Psoas muscle (tissue), 8 donors: ENCODE data around the gene A3GALT2. TPM values are rescaled to one million over a fixed set of nuclear protein-coding genes. Genes with fewer than 3 reads are reported as not detected.

ENCODE experiments used
- ATAC-seq, 4 donors: fragments of 200-7000 bp; cut with Tn5 transposase; one replicate each; pipeline ENCODE4 v1.9.1; 2020; ENCODE audit warnings: moderate library complexity in 3 of 4, mild to moderate bottlenecking in 2 of 4
- DNase-seq, 2 donors: peaks; one replicate each; pipeline ENCODE4 v3.0.0-alpha.2; 2020
- H3K27ac ChIP-seq: fragments of 200-600 bp; one replicate; pipeline ENCODE4 v1.8.0; 2022
- H3K27me3 ChIP-seq, 3 donors: fragments of 200-600 bp in 1 of 3; one replicate each; pipeline versions ENCODE4 v1.6.1 to v1.8.0; 2013 to 2022; ENCODE audit warnings: low read length in 2 of 3, mild to moderate bottlenecking in 2 of 3, moderate library complexity in 1 of 3; ENCODE audit not compliant: insufficient read depth in 3 of 3
- H3K36me3 ChIP-seq, 2 donors: fragments of 200-600 bp in 1 of 2; one replicate each; pipeline versions ENCODE4 v1.6.1 to v1.8.0; 2013 to 2022; ENCODE audit warnings: low read depth in 1 of 2, mild to moderate bottlenecking in 1 of 2, moderate library complexity in 1 of 2; ENCODE audit not compliant: insufficient read depth in 1 of 2
- H3K4me1 ChIP-seq: fragments of 200-600 bp; one replicate; pipeline ENCODE4 v1.8.0; 2022
- H3K4me3 ChIP-seq: fragments of 200-600 bp; one replicate; pipeline ENCODE4 v1.8.0; 2022; ENCODE audit warnings: mild to moderate bottlenecking
- H3K9me3 ChIP-seq: fragments of 200-600 bp; one replicate; pipeline ENCODE4 v1.8.0; 2022
- CTCF ChIP-seq: fragments of 200-600 bp; IDR thresholded peaks from one replicate; pipeline ENCODE4 v1.8.0; 2022; ENCODE audit warnings: antibody characterized with exemption
- WGBS, 3 donors: extraction: QIAGEN DNeasy Blood & Tissue Kit; methylation state at CpG; one replicate each; pipeline versions ENCODE4 v1.1.6 to v1.1.7; 2013; 5-methylcytosine and 5-hydroxymethylcytosine counted together
- intact Hi-C, 2 donors: fragments of 100-400 bp; cut with DNase I; formaldehyde crosslinking; loops; one replicate each; pipeline versions ENCODE4 v1.11.0 to v1.14.2; 2022
- polyA plus RNA-seq, 3 donors: library from polyadenylated mRNA; stranded (reverse); fragments of 200-250 nt; gene quantifications; one replicate each; pipeline ENCODE4 v1.2.3, GENCODE V29; 2013
- total RNA-seq, 4 donors: library from RNA; stranded (reverse); fragmentation: NEBNext Ultra II Directional in 2 of 4; extraction: Animal tissue kit (Norgen Biotek cat#: 25700) in 2 of 4; gene quantifications; one replicate each; pipeline versions ENCODE4 v1.2.1 to v1.2.4, GENCODE V29; 2021 to 2023
- donor health status: healthy with polysubstance abuse.
- donor health status: DM: no; HTN: no; CAD: no; lungs with moderate emphysema.
- donor health status: Bipolar disorder and iron deficiency.
- donor health status: healthy.
- donor health status: DM: yes; HTN: yes; CAD: no.
- donor health status: DM: no; HTN: no; CAD: no.
- donor health status: DM: no; HTN: no; CAD: no.
- donor health status: DM: yes; HTN: yes; CAD: no.

The A3GALT2 gene
- total and polyA plus RNA-seq, 7 donors: not detected

- H3K27me3 ChIP-seq: no peaks in the 10 kb centered on the region
- intact Hi-C loops: no loop called here
- no peaks in the 10 kb centered on the region for H3K9me3 ChIP-seq
- H3K27ac ChIP-seq: peak overlapping the region; percentile 98
- DNase-seq: no peak
- peaks cover 9 to 30% of the 10 kb centered on the region in 2 donors for H3K36me3 ChIP-seq
- ATAC-seq: peak; percentile 11 to 35 (median 14)
- no peak for TF ChIP-seq CTCF
- peak overlapping the region; percentile 85 for H3K4me3 ChIP-seq
- 19 to 49% (median 40%) methylated on average over 2 of the region's 2 CpGs for WGBS, 3 donors
- peaks cover 53% of the 10 kb centered on the region for H3K4me1 ChIP-seq
These were observed 27.3 kb upstream of the A3GALT2 start for GRCh38 chr1:33348194-33348593.

GRCh38 chr1:33347650-33347992 is 26.7 kb upstream of the A3GALT2 start:
- Histone ChIP-seq H3K27ac (peak overlapping the region; percentile 98), H3K4me3 (peak overlapping the region; percentile 85), H3K27me3 (no peaks in the 10 kb centered on the region), H3K4me1 (peaks cover 59% of the 10 kb centered on the region), H3K36me3 (peaks cover 9 to 30% of the 10 kb centered on the region in 2 donors), H3K9me3 (no peaks in the 10 kb centered on the region)
- intact Hi-C loops: no loop called here
- TF ChIP-seq CTCF: no peak
- ATAC-seq: peak in 3 of 4 donors; percentile 12 to 18 (median 14)
- WGBS, 3 donors: 29 to 43% (median 37%) methylated on average over 5 of the region's 5 CpGs
- peak; percentile 71 to 77 for DNase-seq

- peak; percentile 34 to 50 (median 43) for ATAC-seq
These were observed 26.2 kb upstream of the A3GALT2 start for GRCh38 chr1:33346927-33347649.

GRCh38 chr1:33346533-33346926 is 25.6 kb upstream of the A3GALT2 start:
- H3K36me3 ChIP-seq: peaks cover 9 to 35% of the 10 kb centered on the region in 2 donors
- H3K4me3 ChIP-seq: peak overlapping the region; percentile 85
- no peak for TF ChIP-seq CTCF
- H3K9me3 ChIP-seq: no peaks in the 10 kb centered on the region
- intact Hi-C loops: no loop called here
- ATAC-seq: no peak
- H3K27ac ChIP-seq: peak overlapping the region; percentile 98
- H3K27me3 ChIP-seq: no peaks in the 10 kb centered on the region
- H3K4me1 ChIP-seq: peaks cover 70% of the 10 kb centered on the region
- DNase-seq: no peak
- WGBS, 3 donors: 17 to 25% (median 19%) methylated on average over 3 of the region's 3 CpGs

More at GRCh38 chr1:33346927-33347649, 26.2 kb upstream of the A3GALT2 start:
- no peaks in the 10 kb centered on the region for H3K9me3 ChIP-seq
- H3K36me3 ChIP-seq: peaks cover 9 to 30% of the 10 kb centered on the region in 2 donors
- peak overlapping the region; percentile 85 for H3K4me3 ChIP-seq
- WGBS, 3 donors: 25 to 43% (median 41%) methylated on average over 2 of the region's 2 CpGs
- no peaks in the 10 kb centered on the region for H3K27me3 ChIP-seq
- H3K27ac ChIP-seq: peak overlapping the region; percentile 98
- TF ChIP-seq CTCF: no peak
- H3K4me1 ChIP-seq: peaks cover 64% of the 10 kb centered on the region
- intact Hi-C loops: no loop called here
- peak; percentile 71 to 74 for DNase-seq
